OCI-LY3 (cell line): Measurements from ENCODE around the gene CXCL1.

Source experiments
- H2AFZ ChIP-seq: fragments of 200-600, 300-600 bp; shearing (Covaris generic); 2 replicates; pipeline ENCODE4 v1.6.0; 2014; ENCODE audit warnings: antibody characterized with exemption, low read depth, low read length
- H3K27ac ChIP-seq: fragments of 200-600, 300-600 bp; sonication (generic); 2 replicates; pipeline ENCODE4 v1.5.1; 2014; ENCODE audit warnings: mild to moderate bottlenecking, low read length, moderate library complexity, mixed read lengths
- H3K27me3 ChIP-seq: fragments of 200-600, 300-600 bp; sonication (generic); 2 replicates; pipeline ENCODE4 v1.6.1; 2014; ENCODE audit warnings: low read depth, low read length, mixed read lengths
- H3K36me3 ChIP-seq: fragments of 200-600, 300-600 bp; sonication (generic); replicated peaks from 2 replicates; pipeline ENCODE3; 2014; ENCODE audit warnings: low read depth, low read length, mixed read lengths
- H3K4me1 ChIP-seq: fragments of 300-600, 200-600 bp; sonication (generic); 2 replicates; pipeline ENCODE4 v1.6.1; 2014; ENCODE audit warnings: low read length, mixed read lengths
- H3K4me2 ChIP-seq: fragments of 200-600, 300-600 bp; sonication (generic); 2 replicates; pipeline ENCODE4 v1.6.1; 2014; ENCODE audit warnings: low read length, mixed read lengths
- H3K4me3 ChIP-seq: fragments of 300-600, 200-600 bp; sonication (generic); 2 replicates; pipeline ENCODE4 v1.5.1; 2014; ENCODE audit warnings: antibody characterized with exemption, mild to moderate bottlenecking, low read length, moderate library complexity
- H3K79me2 ChIP-seq: fragments of 300-600, 200-600 bp; shearing (Covaris generic); 2 replicates; pipeline ENCODE4 v1.6.1; 2014; ENCODE audit warnings: mild to moderate bottlenecking, low read length, mixed read lengths
- H3K9ac ChIP-seq: fragments of 300-600, 200-600 bp; shearing (Covaris generic); 2 replicates; pipeline ENCODE4 v1.6.0; 2014; ENCODE audit warnings: mild to moderate bottlenecking, low read length, moderate library complexity
- H3K9me3 ChIP-seq: fragments of 200-600, 300-600 bp; shearing (Covaris generic); 2 replicates; pipeline ENCODE4 v1.6.1; 2014; ENCODE audit warnings: low read length, mixed read lengths; ENCODE audit not compliant: insufficient read depth
- H4K20me1 ChIP-seq: fragments of 200-600, 300-600 bp; sonication (generic); 2 replicates; pipeline ENCODE4 v1.6.1; 2016; ENCODE audit warnings: low read length, mixed read lengths; ENCODE audit not compliant: insufficient read depth
- CTCF ChIP-seq: fragments of 200-600, 300-600 bp; sonication (generic); IDR thresholded peaks from 2 replicates; pipeline ENCODE4 v1.5.1; 2014; ENCODE audit warnings: antibody characterized with exemption, low read length, low read depth
- EZH2phosphoT487 ChIP-seq: fragments of 200-600 bp; shearing (Covaris generic); IDR thresholded peaks from 2 replicates; pipeline ENCODE4 v1.6.1; 2018; ENCODE audit warnings: antibody characterized with exemption, mixed run types, low read depth

The CXCL1 gene

GRCh38 chr4:73862322-73862721 is 6.9 kb upstream of the CXCL1 start:
- no peaks in the 10 kb centered on the region for H3K9me3 ChIP-seq
- H3K79me2 ChIP-seq = no peaks in the 10 kb centered on the region
- TF ChIP-seq CTCF = no peak
- no peak for TF ChIP-seq EZH2phosphoT487
- no peaks in the 10 kb centered on the region for H4K20me1 ChIP-seq
- no peak overlapping the region for H3K9ac ChIP-seq
- H3K27me3 ChIP-seq = peaks cover 5% of the 10 kb centered on the region; the same call in 1 of the 2 replicates
- H3K4me3 ChIP-seq = no peak overlapping the region
- H3K36me3 ChIP-seq = no peaks in the 10 kb centered on the region
- no peak overlapping the region for H3K4me2 ChIP-seq
- H3K4me1 ChIP-seq = no peaks in the 10 kb centered on the region
- H3K27ac ChIP-seq = no peak overlapping the region
- H2AFZ ChIP-seq = no peak overlapping the region

GRCh38 chr4:73864365-73864764 is 4.8 kb upstream of the CXCL1 start:
- H3K9ac ChIP-seq = no peak overlapping the region

GRCh38 chr4:73864961-73865360 is 4.2 kb upstream of the CXCL1 start:
- no peaks in the 10 kb centered on the region for H3K79me2 ChIP-seq
- H3K36me3 ChIP-seq = no peaks in the 10 kb centered on the region
- H3K9me3 ChIP-seq = no peaks in the 10 kb centered on the region
- no peak overlapping the region for H3K9ac ChIP-seq
- H4K20me1 ChIP-seq = no peaks in the 10 kb centered on the region
- H3K4me1 ChIP-seq = no peaks in the 10 kb centered on the region
- TF ChIP-seq EZH2phosphoT487 = no peak
- no peak for TF ChIP-seq CTCF
- H3K27ac ChIP-seq = no peak overlapping the region
- H2AFZ ChIP-seq = no peak overlapping the region
- no peak overlapping the region for H3K4me3 ChIP-seq
- no peak overlapping the region for H3K4me2 ChIP-seq
- peaks cover 5% of the 10 kb centered on the region; the same call in 1 of the 2 replicates for H3K27me3 ChIP-seq

More at GRCh38 chr4:73864365-73864764, 4.8 kb upstream of the CXCL1 start:
- Histone ChIP-seq H3K4me3 (no peak overlapping the region), H3K36me3 (no peaks in the 10 kb centered on the region), H2AFZ (no peak overlapping the region), H3K4me1 (no peaks in the 10 kb centered on the region), H3K27me3 (peaks cover 5% of the 10 kb centered on the region; the same call in 1 of the 2 replicates), H3K4me2 (no peak overlapping the region), H3K27ac (no peak overlapping the region), H3K79me2 (no peaks in the 10 kb centered on the region), H3K9me3 (no peaks in the 10 kb centered on the region), H4K20me1 (no peaks in the 10 kb centered on the region)
- TF ChIP-seq CTCF (peak; percentile 56), EZH2phosphoT487 (no peak)

GRCh38 chr4:73865431-73866096 is 3.6 kb upstream of the CXCL1 start:
- Histone ChIP-seq H3K4me1 (no peaks in the 10 kb centered on the region), H3K9me3 (no peaks in the 10 kb centered on the region), H3K36me3 (no peaks in the 10 kb centered on the region), H3K79me2 (no peaks in the 10 kb centered on the region), H3K9ac (no peak overlapping the region), H4K20me1 (no peaks in the 10 kb centered on the region), H2AFZ (no peak overlapping the region), H3K4me2 (no peak overlapping the region), H3K27ac (no peak overlapping the region), H3K27me3 (peaks cover 5% of the 10 kb centered on the region; the same call in 1 of the 2 replicates), H3K4me3 (no peak overlapping the region)
- TF ChIP-seq EZH2phosphoT487 = no peak
- TF ChIP-seq CTCF = no peak
